Tibial nerve (tissue), 3 donors: ENCODE results near the gene TECPR2.

Experiments
- CTCF ChIP-seq, 5 experiments: fragments of 200-600 bp in 3 of 5; fragments of 450-650 bp in 2 of 5; sonication (generic) in 3 of 5; IDR thresholded peaks; one replicate each; pipeline ENCODE4 v1.5.1; 2016 to 2019; ENCODE audit warnings: antibody characterized with exemption in 5 of 5, mild to moderate bottlenecking in 3 of 5, moderate library complexity in 2 of 5
- POLR2A ChIP-seq, 2 donors: fragments of 450-650 bp; IDR thresholded peaks; one replicate each; pipeline ENCODE4 v1.6.1; 2017; ENCODE audit warnings: antibody characterized with exemption in 2 of 2, mild to moderate bottlenecking in 2 of 2, moderate library complexity in 2 of 2

GRCh38 chr14:102500158-102500662 is 137.5 kb downstream of the TECPR2 start:
- no peak for TF ChIP-seq POLR2A (IDR thresholded peaks at IDR 0.05)
- TF ChIP-seq CTCF (IDR thresholded peaks at IDR 0.05): no peak
